Ammon's horn (tissue), 1 donor: ENCODE data around the gene GIMAP8.
"Not testable (repeated sequence)": the region's sequence is repeated elsewhere in the genome, so short reads cannot be mapped to it uniquely, and the experiment has no call there.

Source experiments
- DNase-seq: peaks from one replicate; pipeline ENCODE4 v3.0.0-alpha.2; 2016; ENCODE audit warnings: low spot score

The GIMAP8 gene

DNA sequence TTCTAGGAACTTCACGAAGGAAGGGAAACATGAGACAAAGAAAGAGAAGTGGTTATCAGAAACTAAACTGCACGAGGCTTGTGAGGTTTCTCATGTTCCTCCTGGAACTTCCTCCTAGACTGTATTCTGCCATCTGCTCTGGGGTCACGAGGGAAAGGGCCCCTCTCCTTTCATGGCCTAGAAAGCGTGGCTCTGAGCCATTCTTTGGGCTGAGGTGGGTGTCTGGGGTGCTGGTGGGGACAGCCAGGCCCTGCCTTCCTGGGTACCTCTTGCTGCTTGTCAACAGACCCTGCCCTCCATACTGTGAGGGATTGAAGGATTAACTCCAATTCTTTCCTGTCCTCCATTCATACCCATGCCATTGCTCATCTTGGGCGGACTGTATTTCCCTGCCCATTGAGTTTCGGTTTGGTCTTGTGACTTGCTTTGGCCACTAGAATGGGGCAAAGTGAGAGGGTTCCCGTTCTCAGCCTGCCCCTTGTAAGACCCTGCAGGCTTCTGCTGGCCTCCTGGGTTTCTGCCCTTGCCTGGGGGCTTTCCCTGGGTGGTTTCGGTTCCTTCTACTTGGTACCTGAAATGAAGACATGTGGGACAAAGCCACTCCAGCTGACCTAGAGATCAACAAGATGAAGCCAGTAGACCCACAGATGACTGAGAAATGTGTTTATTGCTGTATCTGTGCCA, 14.9 kb upstream of the GIMAP8 start:
- DNase-seq, result peak; percentile 53

DNA sequence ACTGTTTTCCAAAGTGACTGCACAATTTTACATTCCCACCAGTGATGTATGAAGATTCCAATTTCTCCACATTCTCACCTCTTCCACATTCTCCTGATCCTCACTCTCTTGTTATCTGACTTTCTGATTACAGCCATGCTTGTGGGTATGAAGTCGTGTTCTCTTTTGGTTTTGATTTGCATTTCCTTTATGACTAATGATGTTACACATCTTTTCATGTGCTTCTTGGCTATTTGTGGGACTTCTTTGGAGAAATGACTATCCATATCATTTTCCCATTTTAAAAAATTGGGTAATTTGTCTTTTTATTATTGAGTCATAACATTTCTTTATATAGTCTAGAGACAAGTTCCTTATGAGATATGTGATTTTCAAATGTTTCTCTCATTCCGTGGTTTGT, 10.5 kb upstream of the GIMAP8 start:
- DNase-seq, result no peak

DNA sequence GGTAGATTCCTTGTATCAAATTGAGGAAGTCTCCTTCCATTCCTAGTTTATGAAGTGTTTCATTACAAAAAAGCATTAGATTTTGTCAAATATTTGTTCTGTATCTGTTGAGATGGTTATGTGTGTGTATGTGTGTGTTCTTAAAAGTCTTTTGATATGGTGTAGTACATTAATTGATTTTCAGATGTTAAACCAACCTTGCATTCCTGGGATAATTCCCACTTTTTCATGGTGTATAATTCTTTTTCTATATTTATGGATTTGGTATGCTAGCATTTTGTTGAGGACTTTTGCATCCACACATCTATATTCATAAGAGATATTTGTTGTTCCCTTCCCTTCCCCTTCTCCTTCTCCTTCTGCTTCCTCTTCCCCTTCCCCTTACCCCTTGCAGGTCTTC, 8.9 kb upstream of the GIMAP8 start:
- DNase-seq, result no peak

DNA sequence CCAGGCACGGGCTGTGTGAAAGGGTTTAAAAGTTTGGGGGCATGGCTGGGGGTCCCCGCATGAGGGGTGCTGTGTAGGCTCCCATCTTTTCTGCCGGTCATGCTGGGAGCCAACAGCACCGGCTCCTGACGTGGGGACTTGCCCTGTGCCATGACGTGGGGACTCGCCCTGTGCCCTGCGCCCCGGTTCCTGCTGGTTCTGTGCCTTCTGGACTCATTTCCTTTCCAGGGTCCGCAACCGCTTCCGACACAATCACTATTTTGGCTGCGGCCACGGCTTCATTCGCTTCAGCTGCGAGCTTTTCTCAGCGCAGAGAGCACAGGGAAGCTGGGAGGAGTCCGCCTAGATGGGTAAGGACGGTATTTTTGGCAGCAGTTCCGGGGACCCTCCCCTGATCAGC, 7.6 kb upstream of the GIMAP8 start:
- DNase-seq, result no peak

DNA sequence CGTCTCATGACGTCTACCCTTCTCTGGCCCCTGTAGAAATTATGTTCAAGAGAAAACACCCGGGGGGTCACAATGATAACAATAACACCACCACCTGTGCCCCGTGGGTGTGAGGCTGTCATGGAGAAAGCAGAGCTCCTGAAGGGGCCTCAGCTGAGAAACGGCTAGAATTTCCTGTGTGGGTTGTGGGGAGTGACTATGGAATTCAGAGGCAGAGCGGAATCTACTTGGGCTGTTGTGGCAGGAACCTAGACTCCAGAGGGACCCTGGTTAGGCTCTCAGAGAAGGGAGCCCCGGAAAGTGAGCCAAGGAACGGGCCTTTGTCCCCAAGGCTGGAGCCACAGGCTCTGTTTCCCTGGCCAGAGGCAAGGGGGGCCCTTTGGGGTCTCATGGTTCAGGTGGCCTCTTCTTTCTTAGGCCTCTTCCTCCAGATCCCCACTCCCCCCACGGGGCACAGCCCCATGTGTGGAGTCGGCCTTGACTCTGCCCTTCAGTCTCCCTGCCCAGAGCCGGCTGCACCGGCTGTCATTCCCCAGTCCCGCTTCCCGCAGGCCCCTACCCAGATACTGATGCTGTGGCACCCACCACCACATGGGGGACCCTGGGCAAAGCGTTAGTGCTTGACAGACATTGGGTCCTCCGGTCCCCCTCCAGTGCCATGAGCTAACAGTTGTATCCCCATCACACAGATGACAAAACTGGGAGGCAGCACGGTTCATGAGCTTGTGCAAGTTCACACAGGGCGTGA, 6.5 kb upstream of the GIMAP8 start:
- no peak for DNase-seq

DNA sequence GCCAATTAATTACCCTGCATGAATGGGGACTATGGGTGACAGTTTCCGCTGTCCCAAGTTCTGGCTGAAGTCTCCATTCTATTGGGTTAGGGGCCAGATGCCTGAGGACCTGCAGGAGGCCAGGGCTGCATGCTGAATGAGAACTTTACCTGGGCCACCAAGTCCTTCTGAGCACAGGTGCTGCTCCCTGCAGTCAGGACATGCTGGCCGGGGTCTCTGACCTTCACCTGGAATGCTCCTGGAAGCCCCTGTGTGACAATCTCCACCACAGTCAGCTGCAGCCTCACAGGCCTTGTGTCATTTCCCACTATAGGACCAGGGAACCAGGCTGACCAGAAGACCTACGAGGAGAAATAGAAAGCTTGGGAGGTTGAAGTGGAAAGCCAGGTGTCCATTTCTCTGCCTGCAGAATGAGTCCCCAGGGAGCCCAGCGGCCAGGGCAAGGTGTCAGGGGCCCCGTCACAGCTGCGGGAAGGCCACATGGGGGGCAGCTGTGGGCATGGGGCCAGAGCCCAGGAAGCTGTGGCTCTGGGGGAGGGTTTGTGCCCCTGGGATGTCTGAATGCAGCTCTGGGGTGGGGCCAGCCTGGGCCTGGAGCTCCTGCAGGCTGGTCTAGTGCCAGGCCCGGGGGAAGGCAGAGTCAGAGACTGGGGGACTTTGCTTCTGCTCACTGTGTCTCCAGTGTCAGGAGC, 5.6 kb upstream of the GIMAP8 start:
- DNase-seq, result no peak

DNA sequence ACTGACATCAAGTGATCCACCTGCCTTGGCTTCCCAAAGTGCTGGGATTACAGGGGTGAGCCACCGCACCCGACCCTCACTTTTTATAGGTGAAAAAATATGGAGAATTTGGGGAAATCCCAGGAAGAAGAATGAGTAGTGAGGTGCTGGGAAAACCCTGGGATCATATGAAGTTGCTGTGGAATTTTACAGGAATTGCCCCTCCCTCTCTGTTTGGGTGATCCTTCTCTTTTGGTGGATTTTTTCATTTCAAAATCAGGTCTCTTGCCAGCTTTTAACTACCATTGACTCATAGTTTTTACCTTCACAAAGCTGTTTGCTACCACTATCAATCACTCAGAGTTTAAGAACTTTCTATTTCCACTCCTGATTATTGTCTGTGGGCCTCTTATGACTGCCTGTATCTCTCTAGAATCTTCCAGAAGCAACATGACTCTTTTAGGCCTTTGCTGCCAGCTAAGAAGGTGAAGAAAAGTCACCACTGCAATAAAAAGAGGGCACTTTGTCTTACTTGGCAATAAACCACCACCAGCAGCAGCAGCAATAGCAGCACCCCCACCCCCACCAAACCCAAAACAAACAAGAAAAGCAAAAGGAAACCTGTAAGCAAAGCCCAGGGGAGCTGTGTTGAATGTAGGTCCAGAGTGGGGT, 4.0 kb upstream of the GIMAP8 start:
- no peak for DNase-seq

DNA sequence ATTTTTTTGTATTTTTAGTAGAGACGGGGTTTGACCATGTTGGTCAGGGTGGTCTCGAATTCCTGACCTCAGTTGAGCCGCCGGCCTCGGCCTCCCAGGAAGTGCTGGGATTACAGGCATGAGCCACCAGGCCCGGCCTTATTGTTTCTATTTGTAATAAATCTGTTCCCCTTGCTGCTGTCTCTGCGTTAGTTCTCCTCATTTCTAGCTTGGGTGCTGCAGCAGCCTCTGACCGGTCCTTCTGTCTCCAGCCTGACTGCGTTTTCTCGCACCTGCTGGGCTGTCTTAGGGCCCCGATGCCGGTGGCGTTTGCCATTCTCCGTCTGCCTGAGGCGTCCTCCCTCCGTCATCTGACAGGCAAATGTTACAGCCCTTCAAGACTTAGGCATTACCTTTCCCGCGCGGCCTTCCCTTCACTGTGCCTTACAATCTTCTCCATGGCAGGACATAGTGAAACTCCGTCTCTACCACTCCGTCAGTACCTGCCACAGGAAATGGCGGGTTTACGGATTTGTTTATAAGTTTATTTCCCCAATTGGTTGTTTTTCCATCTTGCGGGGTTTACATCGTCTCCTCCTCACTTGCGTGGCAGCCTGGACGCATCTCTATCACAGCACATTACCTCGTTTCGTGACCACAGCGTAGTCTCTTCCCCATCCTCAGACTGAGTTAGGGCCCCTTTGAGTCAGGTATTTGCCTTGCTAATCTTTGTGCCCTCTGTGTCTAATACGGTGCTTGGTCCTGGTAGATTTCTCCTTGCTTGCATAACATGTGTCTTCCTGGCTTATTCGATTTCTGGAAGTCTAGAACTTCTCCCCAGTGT, 2.3 kb upstream of the GIMAP8 start:
- no peak for DNase-seq

DNA sequence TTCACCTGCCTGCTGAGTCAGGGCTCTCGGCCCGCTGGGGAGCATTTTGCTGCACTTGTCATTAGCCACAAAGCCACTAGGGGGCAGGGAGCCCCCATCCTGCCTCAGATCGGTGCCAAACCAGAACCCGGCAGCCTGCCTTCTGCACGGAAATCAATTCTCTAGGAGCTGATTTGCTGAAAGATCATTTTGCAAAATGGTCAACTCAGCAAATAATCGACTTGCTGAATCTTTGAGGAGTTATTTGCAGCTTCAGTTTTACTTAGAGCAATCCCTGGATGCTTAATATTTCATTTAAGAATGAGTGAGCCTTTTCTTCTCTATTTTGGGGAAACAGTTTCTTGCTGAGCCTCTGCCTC, 1.7 kb upstream of the GIMAP8 start:
- DNase-seq, result peak; percentile 89

DNA sequence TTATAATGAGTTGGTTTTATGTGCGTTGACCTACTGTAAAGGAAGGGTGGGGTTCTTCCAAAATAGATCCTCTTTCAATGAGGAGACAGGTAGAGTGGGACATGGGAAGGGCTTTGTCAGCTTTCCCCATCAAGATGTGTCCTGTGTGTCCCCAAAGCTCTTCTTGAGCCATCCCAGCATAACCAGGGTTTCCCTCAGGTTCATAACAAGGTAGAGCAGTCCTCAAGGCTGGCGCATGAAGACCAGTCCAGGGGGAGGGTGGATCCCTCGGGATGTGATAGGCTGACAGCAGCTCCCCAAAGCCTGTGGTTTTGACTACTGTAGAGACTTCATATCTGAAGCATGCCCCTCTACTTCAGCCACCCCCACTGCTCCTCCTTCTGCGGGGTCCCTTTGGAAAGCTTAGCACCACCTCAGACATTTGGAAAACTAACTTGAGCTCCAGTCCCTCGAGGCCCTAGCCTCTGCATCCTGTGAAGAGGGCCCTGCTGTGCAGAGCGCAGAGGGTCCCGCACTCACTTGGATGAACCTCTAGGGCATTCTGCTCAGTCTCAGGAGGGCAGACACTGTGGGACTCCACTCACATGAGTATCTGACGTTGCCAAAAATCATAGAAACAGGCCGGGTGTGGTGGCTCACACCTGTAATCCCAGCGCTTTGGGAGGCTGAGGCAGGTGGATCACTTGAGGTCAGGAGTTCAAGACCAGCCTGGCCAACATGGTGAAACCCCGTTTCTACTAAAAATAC, 1.1 kb upstream of the GIMAP8 start:
- DNase-seq, result no peak

DNA sequence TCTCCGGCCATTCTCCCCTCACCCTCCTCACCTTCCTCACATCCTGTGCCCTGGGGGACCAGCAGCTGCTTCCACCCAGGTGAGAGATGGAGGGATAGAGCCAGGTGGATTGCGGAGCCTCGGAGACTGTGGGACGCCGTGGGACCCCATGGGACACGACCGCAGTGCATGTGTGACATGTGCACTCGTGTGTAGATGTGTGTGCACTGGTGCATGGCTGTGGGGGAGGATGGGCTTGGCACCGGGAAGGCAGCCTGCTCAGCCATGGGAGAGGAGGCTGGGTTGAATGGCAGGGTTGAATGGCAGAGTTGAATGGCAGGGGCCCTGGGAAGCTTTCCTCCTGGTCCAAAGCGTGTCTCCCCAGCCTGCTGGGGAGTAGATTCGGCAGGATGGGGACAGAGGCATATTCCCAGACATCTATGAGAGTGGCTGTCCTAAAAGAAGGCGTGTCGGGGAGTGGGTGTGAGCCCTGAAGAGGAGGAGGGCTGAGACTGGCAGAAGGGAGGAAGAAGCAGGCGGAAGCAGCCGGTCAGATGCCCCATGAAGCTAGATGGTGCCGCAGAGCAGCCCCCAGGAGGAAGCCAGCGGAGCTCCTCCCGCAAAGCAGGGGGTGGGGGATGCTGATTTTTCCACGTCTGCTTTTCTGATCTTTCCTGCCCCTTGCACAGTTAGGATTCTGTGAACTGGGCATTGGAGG, 815 bp downstream of the GIMAP8 start:
- peak; percentile 72 for DNase-seq

DNA sequence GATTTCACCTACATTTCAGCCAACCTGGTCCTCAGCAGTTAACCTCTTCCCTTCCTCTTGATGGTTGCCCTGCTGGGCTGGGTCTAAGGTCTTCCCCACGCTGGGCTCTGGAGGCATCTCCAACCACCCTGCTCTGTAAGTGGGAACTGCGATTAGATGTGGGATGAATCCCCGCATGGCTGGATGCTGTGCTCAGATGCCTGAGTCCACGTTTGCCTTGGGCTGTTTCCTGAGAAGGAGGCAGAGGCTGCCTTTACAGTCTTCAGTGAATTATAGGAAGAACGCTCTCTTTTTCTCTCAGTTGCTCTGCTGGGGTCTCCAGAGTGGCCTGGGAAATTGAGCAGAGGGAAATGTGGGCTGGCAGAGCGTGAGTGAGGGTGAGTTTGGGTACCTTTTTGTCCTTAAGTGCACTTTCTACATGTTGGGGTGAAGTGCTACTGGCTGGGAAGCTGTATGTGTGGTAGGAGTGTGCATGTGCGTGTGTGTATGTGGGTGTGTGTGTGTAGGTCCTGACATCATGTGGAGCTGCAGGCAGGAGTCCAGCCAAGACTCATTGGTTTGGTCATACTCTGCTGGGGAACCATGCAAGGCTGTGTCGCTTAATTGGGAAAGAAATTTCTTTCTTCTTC, 1.5 kb downstream of the GIMAP8 start:
- no peak for DNase-seq

DNA sequence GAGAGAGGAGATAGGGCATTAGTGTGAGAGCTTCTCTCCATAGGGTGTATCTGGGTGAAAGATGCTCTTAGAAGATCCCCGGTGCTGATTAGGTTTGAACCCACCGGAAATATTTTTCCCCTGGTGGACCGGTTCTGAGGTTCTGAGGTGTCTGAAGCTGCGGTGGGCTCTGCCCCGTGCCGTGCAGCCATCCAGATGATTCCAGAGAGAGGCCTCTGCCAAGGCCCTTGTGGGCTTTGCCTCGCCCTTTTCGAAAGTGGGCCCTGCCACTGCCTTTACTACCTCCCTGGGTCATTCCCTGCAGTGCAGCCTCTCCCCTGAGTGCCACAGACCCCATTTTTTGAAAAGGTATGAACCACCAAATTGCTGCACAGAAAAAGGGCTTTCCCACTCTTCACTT, 2.8 kb downstream of the GIMAP8 start:
- DNase-seq, result no peak

DNA sequence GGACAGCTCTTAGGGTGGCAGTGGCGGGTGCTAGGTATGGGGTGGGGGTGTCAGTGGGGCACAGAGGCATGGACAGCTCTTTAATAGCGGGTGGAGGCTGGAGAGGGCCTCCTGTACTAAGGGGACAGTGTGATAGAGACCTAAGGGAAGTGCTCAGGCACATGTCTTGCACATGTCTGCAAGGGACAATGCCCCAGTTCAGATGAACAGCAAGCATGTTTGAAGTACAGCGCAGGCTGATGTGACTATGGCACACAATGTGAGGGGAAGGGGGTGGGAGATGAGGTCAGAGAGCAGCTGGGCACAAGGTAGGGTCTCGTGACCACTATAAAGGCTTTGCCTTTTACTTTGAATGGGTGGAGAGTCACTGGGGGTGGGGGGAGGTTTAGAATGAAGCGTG, 3.5 kb downstream of the GIMAP8 start:
- DNase-seq, result no peak

DNA sequence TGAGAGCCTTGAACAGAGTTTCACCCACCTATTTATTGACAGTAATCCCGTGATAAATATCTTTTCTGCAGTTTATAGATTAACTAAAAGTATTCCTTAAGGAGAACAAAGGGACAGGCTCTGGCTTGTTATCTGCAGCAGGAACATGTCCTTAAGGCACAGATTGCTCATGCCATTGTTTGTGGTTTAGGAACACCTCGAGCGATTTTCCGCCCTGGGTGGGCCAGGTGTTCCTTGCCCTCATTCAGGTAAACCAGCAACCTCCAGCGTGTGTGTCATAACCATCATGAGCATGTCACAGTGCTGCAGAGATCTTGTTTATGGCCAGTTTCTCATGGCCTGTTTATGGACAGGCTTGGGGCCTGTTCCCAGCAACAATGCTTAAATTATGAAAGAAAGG, 6.6 kb downstream of the GIMAP8 start:
- DNase-seq, result not testable (repeated sequence)

DNA sequence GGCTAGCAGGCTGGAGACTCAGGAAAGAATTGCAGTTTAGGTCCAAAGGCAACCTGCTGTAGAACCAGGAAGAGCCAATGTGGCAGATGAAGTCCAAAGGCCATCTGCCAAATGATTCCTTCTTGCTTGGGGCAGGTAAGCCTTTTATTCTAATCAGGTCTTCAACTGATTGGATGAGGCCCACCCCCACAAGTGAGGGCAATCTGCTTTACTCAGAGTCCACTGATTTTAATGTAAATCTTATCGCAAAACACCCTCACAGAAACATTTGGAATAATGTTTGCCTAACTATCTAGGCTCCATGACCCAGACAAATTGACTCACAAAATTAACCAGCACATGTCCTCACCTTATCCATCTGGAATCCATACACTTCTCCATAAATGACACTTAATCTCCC, 7.8 kb downstream of the GIMAP8 start:
- no peak for DNase-seq

DNA sequence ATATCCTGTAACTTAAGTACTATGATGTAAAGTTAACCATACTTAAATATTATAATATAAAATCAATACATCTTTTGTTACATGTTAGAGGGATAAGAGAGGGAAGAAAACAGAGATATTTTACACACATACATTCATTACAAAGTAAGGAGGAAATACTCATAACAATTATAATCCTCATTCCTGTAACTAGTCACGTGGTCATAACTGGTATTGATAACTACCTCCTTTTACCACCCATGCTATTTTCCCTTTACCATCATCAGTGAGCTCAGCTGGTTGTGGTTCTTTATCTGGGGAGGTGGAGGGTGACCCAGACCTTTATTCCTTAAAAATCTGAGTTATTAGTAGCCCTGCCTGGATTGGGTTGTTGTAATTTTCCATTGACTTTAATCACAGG, 8.3 kb downstream of the GIMAP8 start:
- DNase-seq, result no peak

DNA sequence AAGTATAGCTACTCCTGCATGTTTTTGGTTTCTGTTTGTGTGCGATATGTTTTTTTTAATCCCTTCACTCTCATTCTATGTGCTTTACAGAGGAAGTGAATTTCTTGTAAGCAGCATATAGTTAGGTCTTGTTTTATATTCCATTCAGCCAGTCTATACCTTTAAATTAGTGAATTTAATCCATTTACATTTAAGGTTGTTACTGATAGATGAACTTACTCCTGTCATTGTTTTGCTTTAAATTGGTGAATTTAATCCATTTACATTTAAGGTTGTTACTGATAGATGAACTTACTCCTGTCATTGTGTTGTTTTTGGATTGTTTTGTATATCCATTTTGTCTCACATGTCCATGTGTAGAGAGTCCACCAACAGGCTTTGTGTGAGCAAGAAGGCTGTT, 11.1 kb downstream of the GIMAP8 start:
- no peak for DNase-seq

DNA sequence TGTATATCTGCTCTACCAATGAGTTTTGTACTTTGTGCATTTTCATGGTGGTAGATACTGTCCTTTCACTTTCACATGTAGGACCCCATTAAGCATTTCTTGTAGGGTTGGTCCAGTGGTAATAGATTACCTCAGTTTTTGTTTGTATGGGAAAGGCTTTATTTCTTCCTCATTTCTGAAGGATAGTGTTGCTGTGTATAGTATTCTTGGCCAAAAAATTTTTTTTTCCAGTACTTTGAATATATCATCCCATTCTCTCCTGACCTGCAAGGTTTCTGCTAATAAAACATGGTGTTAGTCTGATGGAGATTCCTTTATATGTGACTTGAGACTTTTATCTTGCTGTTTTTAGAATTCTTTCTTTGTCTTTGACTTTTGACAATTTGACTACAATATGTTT, 12.0 kb downstream of the GIMAP8 start:
- DNase-seq, result no peak

DNA sequence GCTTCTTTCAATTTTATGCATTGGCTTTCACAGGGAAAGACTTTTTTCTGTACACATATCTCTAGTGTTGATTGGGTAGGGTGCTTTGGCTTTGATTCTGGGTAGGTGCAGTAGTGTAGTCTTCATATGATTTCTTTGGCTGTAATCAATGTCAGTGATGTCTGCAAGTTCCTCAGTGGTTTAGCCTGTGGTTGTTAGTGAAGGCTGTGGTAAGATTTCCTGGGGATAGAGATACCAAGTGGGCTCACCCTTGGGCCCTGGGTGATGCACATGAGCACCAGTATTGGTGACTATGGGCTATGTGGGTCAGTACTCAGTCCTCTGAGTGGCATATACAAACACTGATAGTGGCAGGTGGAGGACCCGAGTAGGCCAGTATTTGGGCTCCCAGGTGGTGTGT, 13.0 kb downstream of the GIMAP8 start:
- DNase-seq, result no peak
